HG02763 (cell line): ENCODE results near the gene POC1B.

Experiments
- ATAC-seq: cut with Tn5 transposase; IDR thresholded peaks from one replicate; pipeline ENCODE4 v1.9.1; 2021; ENCODE audit warnings: mild to moderate bottlenecking, moderate library complexity; ENCODE audit not compliant: unreplicated experiment

POC1B gene

DNA sequence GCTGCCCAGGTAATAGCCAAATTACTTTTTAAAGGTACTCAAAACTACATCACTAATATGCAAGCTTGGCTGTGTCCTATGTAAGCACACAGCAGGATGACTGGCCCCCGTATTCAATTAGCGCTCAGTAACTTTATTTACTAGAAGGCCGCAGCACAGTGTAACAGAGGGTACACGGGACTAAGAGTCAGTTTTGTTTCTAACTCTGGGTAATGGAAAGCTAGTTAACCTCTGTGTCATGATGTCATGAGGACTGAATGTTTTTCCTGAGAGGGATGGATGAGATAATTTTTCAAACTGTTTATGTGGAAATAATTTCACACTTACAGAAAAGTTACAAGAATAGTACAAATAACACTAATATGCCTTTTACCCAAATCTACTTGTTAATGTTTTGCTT, 28.4 kb downstream of the POC1B start:
- ATAC-seq = no peak

DNA sequence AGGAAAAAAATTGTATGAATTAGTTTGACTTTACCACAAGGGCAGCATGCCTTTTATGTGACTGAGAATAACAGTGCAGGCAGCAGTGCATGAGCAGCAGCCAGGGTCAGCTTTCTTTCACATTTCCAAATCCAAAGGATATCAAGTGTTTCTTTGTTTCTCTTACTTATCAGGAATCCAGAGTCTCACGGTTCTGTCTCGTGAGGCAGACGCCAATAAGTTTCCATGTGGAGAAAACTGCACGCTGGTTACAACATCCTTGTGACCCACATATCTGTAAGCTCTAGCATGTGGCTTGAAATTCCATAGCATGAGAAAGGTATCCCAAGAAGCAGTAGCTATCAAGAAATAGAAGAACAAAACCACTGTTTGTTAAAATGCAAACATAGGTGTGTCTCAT, 28.8 kb downstream of the POC1B start:
- ATAC-seq = no peak

DNA sequence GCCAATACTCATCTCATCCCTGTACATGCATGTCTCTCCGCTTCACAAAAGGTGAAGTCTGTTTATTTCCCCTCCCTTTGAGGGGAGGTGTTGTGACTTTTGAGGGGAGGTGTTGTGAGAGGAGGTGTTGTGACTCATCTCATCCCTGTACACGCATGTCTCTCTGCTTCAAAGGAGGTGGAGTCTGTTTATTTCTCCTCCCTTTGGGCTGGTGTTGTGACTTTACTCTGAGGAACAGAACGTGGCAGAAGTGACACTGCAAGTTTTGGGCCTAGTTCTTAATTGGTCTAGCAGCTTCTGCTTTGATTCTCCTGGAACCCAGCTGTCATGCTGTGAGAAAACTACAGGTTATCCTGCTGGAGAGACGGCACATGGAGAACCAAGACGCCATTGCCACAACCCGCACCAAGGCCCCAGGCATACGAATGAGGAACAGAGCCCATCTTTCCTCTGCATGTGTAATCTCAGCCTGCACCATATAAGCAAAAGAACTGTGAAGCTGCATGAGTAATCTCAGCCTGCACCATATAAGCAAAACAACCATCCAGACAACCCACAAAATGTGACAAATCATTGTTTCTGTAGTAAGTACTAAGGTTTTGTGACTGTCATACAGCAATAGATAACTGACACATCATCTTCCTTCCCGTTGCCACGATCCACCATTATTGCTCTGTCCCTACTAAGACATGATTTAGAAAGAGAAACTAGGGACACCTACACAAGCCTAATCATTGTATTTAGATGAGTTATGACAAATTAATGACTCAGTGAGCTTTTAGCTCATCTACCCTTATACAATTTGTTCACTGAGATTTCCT, 31.2 kb downstream of the POC1B start:
- ATAC-seq = no peak

DNA sequence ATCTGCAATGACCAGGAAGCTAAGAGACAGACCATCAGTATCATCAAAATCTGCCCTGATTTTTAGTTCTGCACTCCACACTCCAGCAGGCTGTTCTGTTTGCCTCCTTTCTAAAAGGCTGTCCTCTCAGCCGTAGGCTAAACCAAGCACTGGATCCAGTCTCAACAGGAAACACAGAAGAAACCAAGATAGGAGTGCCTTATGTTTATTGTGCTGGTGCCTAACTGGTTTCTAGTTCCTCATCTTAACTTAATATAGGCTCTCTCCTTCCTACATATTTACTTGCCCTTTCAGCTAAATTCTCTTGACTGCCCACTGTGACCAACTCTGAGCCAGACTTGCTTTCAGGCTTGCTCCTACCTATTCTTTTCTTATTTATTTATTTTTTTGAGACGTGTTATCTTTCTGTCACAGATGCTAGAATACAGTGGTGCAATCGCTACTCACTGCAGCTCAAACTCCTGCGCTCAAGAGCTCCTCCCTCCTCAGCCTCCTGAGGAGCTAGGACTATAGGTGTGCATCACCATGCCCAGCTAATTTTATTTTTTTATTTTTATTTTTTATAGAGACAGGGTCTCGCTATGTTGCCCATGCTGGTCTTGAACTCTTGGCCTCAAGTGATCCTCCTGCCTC, 32.1 kb downstream of the POC1B start:
- ATAC-seq = no peak

DNA sequence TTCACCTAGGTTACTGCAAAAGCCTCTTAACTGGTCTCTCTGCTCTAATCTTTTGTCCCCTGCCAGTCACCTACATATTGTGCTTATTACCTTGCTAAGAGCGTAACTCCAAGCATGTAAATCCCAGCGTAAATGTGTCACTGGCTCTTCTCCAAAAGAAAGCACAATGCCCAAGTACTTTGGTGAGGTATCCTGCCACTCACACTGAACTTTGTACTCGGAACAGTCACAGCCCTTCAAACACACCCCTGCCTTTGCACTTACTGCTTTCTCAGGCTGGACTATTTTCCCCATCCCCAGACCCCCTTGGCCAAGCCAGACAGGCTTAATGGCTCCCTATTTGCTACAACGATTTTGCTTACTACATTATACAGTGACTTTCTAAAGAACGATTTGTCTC, 33.0 kb downstream of the POC1B start:
- ATAC-seq = no peak

DNA sequence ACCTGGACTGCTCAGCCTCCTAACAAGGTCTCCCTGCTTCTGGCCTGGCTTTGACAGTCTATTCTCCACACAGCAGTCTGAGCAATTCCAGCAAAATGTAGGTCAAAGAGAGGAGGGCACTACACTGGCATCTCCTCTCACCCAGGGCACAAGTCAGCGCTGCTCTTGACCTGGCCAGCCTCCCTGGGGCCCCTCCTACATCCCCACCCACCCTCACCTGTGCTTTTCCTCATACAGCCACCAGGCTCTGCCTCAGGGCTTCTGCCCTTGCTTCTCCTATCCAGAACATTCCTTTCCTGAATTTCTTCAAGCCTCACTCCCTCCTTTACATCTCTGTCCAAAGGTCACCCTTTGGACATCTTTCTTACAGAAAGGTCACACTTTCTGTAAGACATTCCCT, 34.9 kb downstream of the POC1B start:
- no peak for ATAC-seq

DNA sequence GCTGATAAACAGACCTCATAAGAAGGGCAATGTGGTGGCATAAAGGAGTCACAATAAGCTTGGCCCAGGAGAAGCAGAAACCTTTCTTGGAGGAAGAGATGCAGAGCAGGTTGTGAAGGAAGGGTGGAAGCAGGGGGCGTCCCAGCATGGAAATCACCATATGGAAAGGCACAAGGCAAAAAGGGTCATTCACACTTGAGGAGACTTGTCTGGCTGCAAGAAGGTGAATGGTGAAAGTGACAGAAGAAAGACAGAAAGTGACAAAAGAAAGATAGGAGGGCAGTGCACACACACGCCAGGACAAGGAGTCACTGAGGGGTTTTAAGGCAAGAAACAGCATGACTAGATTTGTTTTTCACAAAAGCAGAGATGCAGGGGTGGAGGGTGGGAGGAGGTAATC, 39.6 kb downstream of the POC1B start:
- no peak for ATAC-seq

DNA sequence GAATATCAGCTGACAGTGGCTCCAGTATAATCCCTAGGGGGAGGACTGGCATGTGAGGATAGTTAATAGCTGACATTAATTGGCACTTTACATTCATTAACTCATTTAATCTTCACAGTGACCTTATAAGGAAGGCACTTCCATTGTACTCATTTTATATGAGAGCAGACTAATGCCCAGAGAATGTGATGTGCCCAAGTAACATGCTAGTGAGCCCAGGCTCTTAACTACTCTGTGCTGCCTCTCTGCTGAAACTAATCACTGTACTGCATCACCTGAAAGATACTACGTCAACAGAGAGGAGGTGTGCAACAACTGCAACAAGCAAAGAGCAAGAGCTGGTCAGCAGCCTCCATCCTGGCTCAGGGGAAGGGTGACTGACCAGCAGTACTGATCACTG, 41.4 kb downstream of the POC1B start:
- ATAC-seq = no peak

DNA sequence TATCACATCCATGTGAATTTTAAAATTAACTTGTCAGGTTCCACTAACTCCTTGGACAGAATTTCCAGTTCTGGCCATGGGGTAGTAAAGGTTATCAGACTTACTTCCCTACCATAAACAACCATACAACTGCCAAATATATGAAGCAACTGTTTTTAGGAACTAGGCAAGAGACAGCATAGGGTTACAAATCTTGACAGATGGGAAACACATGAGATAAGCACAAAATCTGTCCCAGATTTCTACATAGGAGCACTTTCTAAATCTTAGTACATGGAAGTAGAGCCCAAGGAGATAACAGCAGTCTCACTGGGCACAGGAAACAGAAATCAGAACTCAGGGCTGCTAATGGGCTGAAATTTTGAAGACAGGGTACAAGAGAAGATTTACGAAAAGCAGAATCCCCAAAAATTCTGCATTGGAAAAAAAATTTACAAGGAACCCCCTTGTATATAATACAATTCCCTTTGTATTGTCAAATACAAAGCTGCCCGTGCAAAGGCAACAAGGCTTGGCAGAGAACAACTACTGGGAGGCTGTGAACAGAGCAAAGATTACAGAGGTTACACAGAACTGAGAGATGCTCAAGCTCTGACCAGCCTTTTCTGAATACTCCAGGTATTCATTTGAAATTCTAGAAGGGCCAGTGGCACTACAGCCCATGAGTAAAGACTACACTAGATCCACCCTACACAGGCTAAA, 44.5 kb downstream of the POC1B start:
- ATAC-seq = no peak

DNA sequence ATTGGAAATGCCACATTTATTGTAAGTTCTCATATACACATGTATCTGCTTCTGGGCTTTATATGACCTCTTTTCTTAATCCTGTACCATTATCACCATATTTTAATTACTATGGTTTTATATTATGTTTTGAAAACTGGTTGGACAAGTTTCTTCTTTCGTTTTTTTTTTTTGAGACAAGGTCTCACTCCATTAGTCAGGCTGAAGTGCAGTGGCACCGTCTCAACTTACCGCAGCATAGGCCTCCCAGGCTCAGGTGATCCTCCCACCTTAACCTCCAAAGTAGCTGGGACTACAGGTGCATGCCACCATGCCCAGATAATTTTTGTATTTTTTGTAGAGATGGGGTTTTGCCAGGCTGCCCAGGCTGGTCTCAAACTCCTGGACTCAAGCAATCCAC, 45.9 kb downstream of the POC1B start:
- no peak for ATAC-seq

DNA sequence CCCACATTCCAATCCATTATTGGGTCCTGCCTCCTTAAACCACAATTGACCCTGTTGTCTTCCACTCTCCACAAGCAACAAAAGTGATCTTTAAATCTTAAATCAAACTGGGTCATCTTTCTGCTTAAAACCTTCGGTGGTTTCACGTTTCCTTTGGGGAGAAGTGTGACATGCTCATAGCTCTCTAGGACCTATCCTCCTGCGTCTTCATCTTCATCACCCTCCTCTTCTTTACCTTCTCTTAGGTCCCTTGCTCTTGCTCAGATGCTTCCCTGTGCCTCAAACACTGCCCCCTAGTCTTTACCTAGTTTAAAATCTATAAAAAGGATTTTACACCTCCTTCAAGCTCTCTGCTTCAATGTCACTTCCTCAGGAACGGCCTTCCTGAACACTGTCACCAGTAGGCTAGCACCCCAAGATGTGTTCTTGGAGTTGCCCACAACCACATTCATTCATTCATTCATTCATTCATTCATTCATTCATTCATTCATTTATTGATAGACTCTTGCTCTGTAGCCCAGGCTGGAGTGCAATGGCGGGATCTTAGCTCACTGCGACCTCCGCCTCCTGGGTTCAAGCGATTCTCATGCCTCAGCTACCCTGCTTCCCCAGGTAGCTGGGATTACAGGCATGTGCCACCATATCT, 48.1 kb downstream of the POC1B start:
- ATAC-seq = no peak

DNA sequence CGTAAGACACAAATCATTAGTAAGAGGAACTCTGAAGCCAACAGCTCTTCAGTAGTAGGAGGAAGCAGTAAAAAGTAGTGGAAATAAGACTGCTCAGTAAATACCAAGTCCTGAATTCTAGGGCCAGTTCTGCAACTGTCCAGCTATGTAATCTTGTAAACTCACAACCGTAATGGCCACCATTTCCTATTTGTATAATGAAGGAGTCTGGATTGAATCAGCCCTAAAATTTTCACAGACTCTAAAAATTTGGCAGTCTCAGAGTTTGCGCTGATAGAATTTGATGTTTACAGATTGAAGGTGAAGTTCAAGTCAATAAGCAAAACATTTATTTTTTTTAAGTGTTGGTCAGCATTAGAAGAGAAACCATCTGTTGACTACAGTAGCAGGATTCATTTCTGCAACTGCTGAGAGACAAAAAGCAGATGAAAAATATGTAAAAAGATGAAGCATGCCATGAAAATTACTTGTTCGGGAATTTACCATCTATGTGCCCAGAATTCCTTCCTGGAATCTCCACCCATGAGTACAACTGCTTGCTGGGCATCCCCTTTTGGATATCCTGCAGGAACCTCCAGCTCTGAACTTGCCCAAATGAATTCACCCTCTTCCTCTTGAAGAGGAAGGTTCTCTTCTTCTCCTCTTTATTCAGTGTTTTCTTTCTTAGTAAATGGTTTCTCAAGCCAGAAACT, 48.8 kb downstream of the POC1B start:
- no peak for ATAC-seq

DNA sequence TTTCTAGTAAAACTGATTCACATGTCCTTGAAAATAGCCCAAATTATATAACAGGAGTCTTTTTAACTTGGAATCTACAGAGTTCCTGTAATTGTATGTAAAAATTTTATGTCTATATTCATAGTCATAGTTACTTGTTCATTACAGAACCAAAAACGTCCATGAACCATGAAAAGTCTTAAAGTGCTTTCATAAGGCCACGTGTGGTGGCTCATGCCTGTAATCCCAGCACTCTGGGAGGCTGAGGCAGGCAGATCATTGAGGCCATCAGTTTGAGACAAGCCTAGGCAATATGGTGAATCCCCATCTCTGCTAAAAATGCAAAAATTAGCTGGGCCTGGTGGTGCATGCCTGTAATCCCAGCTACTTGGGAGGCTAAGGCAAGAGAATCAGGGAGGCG, 49.6 kb downstream of the POC1B start:
- no peak for ATAC-seq

DNA sequence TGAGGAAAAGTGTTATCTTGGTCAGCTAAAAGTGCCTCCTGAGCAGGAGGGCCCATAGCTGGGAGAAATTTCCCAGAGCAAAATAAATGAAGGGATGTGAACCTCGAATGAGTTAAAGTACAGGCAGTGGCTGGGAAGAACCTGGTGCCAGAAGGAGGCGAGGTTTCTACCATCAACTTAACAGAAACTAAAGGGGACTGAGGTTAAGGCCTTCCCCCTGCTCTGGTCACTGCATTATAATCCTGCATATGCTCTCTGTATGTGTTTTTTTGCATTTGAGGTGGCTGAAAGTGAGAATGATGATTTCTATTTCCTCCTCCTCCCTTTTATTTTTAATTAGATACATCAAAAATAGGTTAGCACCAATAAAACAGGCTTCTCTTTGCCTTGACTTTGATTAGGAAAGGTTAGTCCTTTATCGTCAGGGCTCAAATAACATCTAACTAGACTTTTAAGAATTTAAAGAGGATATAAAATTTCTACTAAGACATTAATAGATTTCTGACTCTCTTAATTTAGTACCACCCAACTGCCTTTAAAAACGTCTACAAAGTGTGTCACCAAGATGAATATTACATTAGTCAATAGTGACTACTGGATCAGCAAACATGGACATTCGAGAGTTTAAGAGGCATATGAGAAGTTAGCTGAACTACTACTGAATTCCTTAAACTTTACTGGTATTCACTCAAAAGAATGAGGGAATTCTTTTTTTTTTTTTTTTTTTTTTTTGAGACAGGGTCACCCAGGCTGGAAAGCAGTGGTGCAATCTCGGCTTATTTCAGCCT, 50.5 kb downstream of the POC1B start:
- ATAC-seq = no peak

DNA sequence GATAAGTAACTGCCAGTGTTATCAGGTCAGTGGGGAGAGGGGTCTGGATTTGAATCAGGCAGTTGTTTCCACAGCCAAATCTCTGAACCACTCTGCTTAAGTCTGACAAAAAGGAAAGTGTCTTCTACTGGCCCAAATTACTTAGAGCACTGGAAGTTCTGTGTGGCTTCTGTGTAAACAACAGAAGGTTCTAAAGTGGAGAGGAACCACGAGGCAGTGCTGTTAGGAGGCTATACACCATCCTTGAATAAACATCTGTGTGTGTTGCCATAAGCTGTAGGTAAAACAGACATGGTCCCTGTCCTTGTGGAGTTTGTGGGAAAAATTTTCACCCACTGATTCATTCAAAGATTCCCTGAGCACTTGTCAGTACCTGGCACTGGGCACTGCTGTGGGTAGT, 51.2 kb downstream of the POC1B start:
- ATAC-seq = no peak

DNA sequence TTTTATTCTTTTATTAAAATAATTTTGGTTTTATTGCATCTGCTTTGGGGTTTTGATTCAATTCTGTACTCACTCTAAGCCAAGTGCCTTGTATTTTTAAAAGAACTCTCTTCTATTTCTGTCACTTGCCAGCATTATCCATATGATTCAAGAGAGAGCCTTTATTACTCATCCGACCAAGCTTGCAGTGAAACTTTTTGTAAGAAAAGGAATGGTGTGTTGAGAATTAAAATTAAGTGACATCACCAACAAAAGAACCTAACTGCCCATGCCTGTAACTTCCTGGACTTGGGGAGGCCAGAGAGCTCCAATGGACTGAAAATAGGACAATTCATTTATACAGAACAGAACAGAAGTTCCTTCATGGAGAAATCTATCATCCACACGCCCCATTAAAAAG, 53.3 kb downstream of the POC1B start:
- no peak for ATAC-seq

DNA sequence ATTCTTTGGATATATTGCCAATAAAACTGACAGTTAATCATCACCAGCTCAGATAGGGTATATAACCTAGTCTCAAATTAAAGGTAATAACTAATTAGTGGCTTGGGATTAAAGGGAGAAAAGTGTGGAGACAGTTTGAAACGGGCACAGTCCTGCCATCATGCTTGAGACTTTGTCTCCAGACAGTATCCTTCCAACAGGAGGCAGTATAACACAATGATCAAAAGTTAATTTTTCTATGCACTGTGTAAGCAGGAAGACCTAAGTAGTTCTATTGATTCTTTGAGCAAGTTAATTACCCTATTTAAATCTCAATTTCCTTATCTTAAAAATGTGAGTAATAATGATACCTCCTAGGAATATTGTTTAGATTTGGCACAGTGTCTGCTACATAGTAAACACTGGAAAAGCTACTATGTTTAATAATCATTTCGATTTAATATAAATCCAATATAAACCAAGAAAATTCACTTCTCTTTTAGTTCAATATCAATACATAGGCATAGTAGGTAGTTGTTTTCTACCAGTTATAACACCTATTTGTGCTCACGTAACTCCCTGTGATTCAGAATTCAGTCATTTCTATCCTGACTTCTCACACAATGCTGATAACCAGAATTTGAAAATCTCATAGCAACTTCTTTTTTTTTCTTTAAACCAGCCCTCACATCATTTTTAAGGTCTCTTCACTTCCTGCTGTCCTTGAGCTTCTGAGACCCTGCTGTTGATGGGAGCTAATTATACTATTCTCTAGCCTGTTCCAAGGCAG, 54.9 kb downstream of the POC1B start:
- peak; percentile 42 for ATAC-seq

DNA sequence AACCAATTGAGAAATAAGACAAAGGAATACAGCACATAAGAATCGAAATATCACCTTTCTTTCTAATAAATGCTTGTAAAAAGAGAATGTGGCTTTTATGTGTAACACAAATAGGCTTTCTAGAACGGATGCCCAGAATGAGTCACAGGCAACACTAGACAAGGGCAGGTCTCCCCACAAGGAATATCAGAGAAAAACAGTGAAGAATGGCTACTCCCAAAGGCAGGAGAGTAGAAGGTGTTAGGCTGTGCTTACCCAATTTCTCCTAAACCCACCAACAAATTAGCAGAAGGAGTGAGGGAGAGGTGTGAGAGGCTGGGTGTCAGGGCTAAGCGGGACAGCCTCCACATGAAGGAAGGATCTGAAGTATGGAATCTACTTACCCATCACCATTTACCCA, 56.5 kb downstream of the POC1B start:
- peak; percentile 53 for ATAC-seq

DNA sequence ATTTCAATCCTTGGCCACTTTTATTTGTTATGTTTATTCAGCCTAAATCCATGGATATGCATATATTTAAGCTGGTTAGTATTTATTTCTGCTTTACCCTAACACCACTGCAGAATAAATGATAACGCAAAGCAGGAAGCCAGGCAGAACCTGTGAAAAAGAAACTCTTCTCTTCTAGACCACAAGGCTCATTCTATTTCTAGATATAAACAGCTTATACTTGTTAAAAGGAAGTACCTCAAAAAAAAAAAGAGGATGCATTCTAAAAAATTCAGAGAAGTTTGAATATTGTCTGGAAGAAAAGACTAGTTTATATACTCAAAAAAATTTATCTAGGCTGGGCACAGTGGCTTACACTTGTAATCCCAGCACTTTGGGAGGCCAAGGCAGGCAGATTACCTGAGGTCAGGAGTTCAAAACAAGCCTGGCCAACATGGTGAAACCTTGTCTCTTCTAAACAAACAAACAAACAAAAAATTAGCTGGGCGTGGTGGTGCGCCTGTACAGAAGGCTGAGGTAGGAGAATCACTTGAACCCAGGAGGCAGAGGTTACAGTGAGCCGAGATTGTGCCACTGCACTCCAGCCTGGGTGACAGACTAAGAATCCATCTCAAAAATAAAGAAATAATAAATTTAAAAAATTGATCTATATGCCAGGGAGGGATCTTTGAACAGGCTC, 57.1 kb downstream of the POC1B start:
- peak; percentile 84 for ATAC-seq
